Stimulated activated CD4-positive, alpha-beta T cell treated with anti-CD3 and anti-CD28 coated beads, Interleukin-4, amount 100 ng/mL, for 24 hours (primary cell): ENCODE data around the gene TAF10.

ENCODE experiments used
- DNase-seq: peaks from one replicate; pipeline ENCODE4 v3.0.0-alpha.2; 2020

Gene TAF10

DNA sequence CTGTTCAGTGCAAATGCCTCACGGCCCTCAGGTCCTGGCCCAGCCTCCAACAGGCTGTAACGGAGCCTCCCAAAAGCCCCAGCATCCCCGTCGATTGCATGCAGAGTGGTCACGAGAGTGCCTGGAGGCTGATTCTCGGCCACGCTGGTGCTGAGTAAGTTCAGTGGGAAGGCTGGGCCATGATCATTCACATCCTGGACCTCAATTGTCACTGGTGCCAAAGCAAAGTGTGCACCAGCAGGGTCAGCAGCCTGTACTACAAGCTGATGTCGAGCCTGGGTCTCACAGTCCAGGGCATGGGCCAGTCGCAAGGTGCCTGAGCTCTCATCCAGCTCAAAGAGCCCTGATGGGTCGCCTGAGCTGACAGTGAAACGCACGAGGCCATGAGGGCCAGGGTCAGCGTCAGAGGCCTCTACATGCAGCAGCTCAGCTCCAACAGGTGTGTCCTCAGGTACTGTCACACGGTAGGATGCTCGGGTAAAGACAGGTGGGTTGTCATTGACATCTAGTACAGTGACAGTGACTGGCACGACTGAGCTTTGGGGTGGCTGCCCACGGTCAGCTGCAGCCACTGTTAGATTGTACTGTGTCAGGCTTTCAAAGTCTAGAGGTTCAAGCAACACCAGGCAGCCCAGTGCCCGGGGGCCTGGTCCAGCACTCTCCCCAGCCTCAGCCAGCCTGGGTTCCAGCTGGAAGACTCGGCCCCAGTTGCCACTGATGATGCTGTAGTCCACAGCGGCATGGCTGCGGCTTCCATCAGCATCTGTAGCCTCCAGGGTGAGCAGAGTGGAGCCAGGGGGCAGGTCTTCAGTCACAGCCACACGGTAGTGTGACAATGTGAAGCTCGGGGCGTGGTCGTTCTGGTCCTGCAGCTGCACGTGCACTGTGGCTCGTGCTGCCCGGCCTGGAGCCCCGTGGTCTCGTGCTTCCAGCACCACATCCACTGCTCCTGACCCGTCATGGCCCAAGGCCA lies 11.7 kb upstream of the TAF10 start:
- DNase-seq: no peak

DNA sequence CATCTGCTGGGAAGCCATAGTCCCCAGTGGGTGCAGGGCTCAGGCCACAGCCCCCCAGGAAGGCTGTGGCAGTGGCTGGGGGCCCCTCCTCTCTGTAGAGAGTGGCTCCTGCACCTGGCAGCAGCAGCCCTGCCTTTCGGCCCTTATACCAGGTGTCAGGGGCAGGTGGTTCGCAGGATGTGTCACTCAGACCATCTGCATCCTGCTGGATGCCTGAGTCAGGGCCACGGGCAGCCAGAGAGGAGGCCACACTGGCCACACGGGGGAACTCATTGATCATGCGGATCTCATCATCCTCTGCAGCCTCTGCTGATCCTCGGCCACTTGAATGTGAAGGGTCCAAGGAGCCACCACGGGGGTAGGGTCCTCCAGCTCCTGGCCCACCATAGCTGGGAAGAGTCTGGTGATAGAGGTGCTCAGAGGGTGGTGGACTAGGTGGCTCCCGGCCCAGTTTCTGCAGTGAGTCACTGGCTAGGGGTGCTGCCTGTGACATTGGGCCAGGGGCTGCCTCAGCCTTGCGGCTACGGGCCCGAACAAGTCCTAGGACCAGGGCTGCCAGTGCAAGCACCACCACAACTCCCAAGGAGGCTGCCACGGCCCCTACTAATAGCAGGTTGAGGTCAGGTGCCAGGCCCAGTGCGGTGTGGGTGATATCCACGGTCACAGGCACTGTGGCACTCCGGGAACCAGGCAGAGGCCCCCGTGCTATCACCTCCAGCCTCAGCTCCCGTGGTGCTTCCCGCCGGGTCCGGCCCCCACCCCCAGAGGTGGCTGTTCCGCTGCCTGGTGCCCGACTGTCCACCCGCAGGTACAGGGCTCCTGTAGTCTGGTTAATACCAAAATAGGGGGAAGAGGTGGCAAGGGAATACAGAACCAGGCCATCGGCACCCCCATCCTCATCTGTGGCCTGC lies 10.5 kb upstream of the TAF10 start:
- no peak for DNase-seq

DNA sequence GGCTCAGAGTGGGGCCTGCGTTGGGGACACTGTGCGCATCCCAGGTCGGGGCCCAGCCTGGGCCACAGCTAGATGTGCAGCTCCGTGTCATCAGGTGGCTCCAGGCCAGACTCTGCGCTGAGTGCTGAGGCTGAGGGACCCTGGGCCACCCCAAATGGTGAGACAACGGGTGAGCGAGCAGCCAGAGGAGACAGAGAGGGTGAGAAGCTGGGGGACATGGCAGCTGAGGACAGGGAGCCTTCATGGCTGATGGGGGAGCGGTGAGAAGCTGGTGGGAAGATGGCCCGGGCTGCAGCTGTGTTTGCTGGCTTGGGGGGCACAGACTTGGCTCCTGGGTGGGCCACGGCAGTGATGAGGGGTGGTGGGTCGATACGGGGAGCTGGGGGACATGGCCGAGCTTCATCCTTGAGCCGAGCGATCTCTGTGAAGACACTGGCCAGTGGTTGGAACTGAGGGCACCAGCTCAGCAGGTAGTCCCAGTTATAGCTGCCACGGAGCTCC lies 9.7 kb upstream of the TAF10 start:
- DNase-seq: no peak

DNA sequence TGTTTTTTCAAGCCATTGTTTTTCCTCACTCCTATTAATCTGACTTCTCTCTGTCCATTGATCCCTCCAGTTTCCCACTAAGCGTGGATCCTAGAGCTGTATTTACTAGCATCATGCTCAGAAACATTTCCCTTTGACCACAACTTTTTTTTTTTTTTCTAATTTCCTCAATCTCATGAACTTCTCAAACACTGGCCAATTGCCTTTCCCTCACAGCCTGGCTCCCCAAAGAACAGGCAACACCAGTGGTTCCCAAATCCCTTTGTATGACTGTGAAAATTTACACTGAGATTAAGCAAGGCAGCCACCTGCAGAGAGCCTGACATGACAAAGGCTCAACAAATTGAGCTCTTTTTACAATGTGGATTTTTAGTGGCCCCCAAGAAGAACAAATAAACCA lies 8.6 kb upstream of the TAF10 start:
- DNase-seq: no peak

DNA sequence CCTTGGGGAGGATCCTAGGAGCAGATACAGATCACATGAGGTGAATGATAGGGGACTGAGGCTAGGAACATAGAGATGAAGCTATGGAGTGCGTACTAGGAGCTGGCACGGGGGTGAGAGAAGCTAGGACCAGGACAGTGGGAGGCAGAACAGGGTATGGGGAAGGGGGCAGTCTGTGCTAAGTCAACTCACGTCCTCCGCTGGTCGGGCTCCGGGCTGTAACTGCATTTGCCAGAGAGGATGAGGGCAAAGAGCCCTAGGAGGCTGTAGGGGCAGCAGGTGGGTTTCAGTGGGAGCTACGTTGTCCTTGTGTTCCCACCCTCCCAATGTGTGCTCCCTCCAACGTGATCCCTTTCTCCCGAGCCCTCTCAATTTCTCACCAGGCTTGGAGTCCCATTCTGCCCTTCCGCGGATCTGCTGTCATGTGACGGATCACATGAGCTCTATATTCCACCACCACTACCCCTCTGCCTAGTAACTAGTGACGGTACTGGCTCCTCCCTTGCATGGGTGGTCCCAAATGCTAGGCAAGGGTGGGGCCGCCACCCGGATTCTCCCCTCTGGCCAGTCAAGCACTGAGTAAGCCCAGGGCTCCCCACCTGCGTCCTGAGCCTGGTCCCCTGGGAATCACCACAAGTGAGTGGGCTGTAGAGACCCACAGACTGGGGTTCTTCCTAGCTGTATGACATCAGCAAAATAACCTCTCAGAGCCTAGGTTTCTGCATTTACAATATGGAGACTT lies 7.2 kb upstream of the TAF10 start, which contains the start of gene TPP1:
Gene TPP1 (minus strand): TSS at position 419 of the 742 bp plus-strand sequence. CDS start 22 bp downstream, at position 397.
- peak; percentile 91 for DNase-seq

DNA sequence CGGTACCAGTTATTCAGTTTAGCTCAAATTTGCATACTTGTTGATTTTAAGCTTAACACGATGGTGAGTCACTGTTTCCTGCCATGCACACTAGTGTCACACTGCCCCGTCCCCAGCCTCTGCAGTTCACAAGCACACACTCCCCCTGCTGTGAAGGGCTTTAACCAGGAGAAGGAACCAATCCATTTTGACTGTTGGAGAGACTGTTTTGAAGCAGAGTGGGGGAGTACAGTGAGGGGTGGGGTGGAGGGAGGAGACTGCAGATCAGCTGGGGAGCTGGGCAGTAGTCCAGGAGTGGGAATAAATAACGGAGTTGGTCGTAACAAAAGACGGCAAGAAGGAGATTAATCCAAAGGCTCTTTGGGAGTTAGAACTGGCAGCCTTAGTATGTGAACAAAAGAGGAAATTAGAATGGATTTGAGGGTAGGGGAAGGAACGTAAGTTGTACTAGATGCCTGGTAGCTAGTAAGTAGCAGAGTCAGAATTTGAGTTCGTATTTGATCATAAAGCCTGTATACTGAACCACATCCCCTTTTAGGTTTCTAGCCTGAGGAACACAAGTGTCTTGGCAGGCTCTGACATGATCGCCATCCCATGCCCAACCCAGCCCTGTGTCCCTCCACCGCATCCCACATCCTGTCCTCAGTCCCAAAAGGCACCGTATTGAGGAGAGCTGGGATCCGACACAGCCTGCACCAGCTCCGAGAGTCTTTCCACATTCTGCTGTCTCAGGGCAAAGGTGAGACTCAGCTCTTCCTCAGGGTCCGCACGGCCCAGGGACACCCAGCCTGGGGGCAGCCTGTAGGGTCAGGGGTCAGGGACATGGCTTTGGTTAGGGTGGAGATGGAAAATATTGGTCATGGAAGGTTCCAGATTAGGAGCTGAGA lies 6.3 kb upstream of the TAF10 start:
- DNase-seq: peak; percentile 74

DNA sequence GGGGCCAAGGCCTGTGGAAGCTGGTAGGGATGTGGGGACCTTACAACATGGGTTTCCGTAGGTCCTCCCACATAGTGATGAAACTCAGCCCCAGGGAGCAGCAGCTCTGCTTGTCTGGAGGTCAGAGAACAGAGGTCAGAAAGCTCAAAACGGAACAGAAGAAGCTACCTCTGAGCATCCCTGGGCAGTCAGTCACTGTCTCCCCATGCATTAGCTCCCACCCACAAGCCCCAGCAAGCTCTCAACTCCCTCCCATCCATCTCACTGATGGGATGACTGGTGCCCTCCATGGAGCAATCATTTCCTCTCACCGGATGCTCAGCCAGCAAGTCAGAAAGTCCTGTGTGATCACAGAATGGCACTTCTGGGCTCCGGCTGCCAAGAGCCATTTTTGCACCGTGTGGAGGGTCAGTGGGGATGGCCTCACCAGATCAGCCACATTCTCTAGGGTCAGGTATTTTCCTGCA lies 5.3 kb upstream of the TAF10 start:
- DNase-seq: no peak

DNA sequence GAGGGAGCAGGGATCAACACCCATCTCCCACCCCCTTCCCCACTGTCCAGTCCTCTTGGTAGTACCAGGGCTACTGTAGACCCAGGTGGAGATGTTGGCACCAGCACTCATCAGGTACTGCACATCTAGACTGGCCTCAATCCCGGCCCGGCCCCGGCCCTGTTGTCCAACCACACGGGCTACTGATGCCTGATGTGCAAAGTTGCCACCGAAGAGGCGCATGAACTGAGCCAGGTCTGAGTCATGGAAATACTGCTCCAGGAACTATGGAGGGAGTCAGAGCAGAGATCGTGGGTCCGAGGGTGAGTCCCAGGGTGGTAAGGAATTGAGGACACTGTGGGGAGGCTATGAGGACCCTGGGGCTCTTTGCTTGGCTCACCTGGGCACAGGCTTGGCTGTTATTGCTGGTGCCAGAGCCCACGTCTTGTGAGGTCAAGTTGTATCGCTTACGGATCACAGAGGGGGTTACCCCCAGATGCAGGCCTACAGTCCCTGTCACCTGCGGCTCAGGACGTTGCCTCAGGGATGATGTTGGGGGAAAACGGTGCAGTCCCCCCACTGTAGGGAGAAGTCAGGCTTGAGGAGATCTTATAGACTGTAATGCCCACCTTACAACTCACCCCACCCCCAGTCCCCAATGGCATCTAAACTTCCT lies 4.7 kb upstream of the TAF10 start:
- DNase-seq: no peak

DNA sequence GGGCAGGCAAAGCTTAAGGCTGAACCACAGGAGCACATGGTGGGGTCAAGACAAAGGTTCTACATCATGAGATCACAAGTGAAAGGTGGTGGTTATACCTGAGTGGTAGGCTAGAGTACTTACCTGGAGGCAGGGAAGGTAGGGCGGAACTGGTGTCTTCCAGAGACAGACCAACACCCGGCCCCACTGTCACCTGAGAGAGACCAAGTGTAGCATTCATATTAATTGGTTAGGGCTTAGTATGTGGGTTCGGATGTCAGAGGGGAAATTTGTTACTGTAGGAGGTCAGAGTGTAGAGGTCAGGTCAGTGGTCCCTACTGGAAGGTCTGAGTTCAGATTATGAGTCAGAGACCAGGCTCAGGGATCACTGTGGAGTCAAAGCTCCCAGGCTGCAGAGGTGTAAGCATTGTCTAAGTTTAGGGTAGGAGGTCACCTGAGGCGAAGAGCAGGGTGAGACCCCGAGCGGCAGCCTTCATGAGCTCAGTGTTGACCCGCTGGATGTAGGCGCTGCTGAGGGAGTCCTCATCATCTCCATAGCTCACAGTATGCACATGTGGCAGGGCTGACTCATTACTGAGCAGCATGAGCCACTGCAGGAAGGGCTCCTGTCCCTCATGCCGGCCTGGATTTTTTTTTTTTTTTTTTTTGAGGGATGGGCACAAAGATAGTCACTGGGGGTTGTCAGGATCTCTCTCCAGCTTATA lies 4.0 kb upstream of the TAF10 start:
- no peak for DNase-seq

DNA sequence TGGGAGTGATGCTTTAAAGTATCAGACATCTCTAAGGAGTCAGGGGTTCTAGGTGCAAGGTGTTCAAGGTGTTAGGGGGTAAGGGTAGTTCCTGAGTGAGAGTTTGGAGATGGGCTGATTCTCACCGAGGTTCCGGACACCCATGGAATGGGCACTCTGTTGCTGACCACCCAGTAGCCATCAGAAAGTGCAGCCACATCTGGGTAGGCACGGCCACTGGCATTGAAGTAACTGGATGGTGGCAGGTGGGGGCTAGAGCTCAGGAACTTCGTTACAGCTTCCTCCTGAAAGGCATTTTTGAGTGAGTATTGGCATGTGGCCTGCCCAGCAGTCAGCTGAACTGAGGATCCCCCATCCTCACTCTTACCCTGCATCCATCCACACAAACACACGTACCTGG lies 3.0 kb upstream of the TAF10 start:
- DNase-seq: no peak

DNA sequence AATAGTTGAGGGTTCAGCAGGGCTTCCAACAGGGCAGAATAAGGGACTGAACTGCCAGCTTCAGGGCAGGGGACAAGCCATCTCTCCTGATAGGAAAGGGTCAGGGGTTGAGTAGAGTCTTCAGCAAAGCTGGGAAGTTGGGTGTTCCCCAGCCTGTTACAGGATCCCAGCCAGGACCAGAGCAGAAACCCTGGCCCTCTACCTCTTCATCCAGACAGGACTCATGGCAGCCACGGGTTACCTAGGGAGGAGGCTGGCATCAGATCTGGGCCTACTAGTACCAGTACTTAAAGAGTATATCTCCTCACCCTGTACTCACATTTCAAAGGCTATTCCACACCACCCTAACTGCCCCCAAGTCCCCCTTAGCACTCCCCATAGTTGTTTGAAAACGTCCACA lies 2.4 kb upstream of the TAF10 start:
- no peak for DNase-seq

DNA sequence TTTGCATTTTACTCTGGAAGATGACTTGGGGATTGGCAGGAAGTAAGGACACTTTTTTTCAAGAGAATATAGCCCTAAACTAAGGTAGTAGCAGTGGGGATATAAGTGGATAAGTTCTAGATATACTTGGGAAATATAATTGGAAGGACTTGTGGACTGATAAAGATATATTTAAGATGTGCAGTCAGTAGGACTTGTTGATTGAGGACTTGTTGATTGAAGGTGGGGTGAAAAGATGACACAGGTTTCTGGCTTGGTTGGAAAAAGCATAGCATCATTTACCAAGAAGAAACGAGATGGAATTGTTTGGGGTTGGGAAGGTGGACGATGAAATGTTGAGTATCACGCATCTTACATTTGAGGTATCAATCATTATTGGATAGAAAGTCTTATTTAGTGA lies 1.5 kb upstream of the TAF10 start:
- no peak for DNase-seq

DNA sequence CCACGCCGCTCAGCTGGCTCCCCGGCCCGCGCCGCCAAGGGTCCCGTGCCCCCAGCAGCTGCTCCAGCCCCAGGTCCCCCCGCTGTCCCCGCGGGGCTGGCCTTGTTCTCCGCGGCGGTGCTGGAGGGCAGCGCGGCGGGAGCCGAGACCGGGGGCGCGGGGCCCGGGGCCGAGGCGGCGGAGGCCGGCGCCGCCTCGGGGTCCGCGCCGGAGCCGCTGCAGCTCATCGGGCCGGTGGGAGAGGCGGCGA lies 128 bp downstream of the TAF10 start:
- no peak for DNase-seq

DNA sequence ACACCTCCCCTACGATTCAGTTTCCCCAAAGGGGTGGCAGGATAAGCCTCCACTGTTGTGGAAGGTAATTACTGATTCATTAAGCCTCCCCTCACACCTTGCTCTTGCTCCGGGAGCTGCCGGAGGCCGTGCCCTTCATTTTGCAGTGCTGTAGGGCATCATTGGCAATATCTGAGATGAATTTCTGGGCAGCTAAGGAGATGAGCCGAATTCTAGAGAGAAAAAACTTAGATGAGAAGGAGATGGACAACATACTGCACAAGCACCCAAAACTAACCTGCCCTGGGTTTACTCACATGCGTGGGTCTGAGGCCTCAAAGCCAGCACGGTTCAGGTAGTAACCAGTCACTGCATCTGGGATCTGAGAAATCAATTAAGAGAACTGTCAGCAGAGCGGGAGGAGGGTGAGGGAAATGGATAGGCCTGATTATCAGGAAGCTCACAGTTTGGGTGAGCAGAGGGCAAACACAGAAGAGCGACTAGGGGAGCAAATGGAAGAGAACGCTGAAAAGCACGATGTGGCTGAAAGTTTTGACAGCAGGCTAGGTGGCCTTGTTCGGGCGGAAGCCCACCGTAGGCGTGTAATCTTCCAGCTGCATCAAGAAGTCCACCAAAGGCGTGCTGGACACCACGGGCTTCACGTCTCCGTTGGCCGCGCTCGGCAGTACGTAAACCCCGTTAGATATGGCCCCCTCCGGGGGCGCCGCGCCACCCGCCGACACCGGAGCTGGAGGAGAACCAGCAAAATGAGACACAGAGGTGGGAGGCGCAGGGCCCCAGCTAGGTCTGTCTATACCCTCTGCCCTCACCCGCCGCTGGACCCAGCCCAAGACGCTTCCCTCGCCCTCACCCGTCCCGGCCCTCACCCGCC lies 689 bp downstream of the TAF10 start:
- peak; percentile 34 for DNase-seq

DNA sequence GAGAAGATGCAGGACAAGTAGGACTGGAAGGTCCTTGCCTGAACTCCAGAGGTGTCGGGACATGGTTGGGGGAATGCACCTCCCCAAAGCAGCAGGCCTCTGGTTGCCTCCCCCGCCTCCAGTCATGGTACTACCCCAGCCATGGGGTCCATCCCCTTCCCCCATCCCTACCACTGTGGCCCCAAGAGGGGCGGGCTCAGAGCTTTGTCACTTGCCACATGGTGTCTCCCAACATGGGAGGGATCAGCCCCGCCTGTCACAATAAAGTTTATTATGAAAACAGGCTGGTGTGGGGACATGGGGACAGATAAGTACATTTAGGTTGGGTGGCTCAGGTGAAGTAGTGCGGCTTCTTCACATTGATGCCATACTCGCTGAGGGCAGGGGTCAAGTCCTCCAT lies 1.4 kb downstream of the TAF10 start:
- no peak for DNase-seq

DNA sequence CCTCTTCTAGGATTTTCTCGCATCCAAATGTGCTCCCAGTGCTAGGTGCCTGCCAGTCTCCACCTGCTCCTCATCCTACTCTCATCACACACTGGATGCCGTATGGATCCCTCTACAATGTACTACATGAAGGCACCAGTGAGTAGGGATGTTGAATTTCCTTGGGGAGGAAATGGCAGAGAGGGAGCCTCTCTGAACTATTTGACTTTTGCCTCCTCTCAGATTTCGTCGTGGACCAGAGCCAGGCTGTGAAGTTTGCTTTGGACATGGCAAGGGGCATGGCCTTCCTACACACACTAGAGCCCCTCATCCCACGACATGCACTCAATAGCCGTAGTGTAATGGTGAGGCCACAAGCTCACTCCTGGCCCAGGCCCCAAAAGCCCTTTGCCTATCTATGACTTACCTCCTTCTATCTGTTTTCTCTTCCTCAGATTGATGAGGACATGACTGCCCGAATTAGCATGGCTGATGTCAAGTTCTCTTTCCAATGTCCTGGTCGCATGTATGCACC lies 2.5 kb downstream of the TAF10 start:
- DNase-seq: no peak

DNA sequence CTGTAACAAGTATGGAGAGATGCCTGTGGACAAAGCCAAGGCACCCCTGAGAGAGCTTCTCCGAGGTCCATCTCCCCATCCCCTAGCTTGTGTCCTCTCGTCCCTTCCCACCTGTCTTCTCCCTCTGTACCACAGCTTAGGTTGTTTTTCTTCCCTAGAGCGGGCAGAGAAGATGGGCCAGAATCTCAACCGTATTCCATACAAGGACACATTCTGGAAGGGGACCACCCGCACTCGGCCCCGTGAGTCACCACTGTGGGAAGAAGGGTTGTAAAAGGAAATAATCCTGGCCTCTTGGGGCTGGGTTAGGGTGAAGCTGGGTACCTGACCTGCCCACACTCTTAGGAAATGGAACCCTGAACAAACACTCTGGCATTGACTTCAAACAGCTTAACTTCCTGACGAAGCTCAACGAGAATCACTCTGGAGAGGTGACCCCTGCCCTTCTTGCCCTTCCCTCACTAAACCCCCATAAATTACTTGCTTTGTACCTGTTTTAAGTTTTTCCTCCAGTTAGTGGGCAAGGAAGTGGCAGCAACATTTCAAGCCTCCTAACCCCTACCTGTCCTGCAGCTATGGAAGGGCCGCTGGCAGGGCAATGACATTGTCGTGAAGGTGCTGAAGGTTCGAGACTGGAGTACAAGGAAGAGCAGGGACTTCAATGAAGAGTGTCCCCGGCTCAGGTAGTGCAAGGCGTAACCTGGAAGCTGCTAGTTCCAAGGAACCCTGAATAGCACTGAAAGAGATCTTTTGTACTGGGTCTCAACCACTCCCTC lies 3.1 kb downstream of the TAF10 start:
- no peak for DNase-seq

DNA sequence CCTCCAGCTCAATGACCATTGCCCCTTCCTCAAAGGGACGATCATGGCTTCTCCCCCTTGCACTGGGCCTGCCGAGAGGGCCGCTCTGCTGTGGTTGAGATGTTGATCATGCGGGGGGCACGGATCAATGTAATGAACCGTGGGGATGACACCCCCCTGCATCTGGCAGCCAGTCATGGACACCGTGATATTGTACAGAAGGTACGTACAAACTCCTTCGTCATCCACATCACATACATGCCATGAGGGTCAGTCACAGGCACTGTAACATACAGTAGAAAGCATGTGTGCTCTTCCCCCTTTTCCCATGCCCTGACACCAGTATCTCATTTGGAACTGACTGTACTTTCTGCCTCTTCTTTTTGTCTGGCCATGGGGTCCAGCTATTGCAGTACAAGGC lies 4.0 kb downstream of the TAF10 start:
- DNase-seq: peak; percentile 2
